ENCODE data around the gene ABLIM1. TPM values are rescaled to one million over a fixed set of nuclear protein-coding genes. Genes with fewer than 3 reads are reported as not detected.
A peak's percentile ranks its signal among the peaks of the same experiment; 100 is the strongest.

ABLIM1 gene
- total RNA-seq, 2 donors from 2014 or later = 359 to 404 TPM

DNA sequence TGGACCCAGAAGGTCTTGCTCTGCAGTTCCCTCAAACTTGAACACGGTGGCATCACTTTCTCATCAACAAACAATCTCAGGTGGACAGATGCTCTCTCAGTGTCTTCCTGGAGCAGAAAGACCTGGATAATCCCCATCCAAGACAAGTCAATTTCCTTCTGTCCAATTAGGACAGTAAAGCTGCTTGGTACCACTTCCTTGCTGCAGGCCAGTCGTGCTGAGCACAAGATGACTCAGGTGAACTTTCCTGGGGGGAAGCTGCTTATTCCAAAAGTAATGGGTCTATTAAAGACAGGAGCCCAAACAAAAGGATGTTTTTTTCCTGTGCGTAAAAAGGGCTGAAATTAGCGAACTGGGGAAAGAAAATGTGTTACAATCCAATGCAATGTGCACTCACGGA lies 146.2 kb downstream of the ABLIM1 start:
- TF ChIP-seq, protein P1, sequence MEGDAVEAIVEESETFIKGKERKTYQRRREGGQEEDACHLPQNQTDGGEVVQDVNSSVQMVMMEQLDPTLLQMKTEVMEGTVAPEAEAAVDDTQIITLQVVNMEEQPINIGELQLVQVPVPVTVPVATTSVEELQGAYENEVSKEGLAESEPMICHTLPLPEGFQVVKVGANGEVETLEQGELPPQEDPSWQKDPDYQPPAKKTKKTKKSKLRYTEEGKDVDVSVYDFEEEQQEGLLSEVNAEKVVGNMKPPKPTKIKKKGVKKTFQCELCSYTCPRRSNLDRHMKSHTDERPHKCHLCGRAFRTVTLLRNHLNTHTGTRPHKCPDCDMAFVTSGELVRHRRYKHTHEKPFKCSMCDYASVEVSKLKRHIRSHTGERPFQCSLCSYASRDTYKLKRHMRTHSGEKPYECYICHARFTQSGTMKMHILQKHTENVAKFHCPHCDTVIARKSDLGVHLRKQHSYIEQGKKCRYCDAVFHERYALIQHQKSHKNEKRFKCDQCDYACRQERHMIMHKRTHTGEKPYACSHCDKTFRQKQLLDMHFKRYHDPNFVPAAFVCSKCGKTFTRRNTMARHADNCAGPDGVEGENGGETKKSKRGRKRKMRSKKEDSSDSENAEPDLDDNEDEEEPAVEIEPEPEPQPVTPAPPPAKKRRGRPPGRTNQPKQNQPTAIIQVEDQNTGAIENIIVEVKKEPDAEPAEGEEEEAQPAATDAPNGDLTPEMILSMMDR (IDR thresholded peaks at IDR 0.05) = no peak
- Histone ChIP-seq H3K4me3 (no peak overlapping the region), H3K36me3 (peaks cover 12% of the 10 kb centered on the region), H3K27ac (no peak overlapping the region), H3K9me3 (no peaks in the 10 kb centered on the region), H3K4me1 (peaks cover 0 to 60% of the 10 kb centered on the region in 2 donors), H3K27me3 (no peaks in the 10 kb centered on the region)
- DNase-seq (ENCODE audit: low spot score) = no peak

DNA sequence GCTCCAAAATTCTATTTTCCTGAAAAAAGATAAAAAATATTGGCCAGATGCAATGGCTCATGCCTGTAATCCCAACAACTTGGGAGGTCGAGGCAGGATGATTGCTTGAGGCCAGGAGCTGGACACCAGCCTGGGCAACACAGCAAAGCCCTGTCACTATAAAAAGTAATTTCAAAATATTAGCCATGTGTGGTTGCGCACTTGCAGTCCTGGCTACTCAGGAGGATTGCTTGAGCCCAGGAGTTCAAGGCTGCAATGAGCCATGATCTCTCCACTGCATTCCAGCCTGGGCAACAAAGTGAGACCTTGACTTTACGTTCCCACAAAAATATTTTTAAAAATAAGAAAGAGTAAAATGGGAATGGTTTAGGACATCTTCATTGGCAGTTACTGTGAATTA lies 149.7 kb downstream of the ABLIM1 start:
- peak; percentile 58 for DNase-seq (ENCODE audit: low spot score)
- H3K27ac ChIP-seq = peak overlapping the region; percentile 74 to 82

DNA sequence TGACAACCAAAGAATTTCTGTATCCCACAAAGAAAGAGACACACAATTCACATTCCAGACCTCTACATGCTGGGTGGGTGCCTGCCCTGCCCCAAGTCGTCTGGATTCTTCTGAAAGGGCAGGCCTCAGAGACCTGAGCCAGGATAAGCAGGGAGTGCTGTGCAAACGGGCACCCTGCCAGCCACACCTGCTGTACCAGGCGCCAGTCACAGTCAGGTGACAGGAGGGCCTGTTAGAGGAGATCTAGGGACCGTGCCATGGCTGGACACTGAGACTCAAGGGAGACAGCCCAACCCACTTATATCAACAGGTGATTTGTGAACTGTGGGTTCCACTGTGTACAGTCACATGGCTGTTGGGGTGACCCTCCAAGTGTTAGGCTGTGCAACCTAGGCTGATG lies 150.6 kb downstream of the ABLIM1 start:
- TF ChIP-seq, protein P1 (IDR thresholded peaks at IDR 0.05) = no peak
- Histone ChIP-seq H3K27ac (peak overlapping the region; percentile 74 to 82), H3K27me3 (no peaks in the 10 kb centered on the region), H3K4me3 (no peak overlapping the region), H3K36me3 (peaks cover 11% of the 10 kb centered on the region), H3K9me3 (no peaks in the 10 kb centered on the region), H3K4me1 (peaks cover 0 to 64% of the 10 kb centered on the region in 2 donors)
- DNase-seq (ENCODE audit: low spot score) = peak; percentile 65

More for the DNA sequence above, 149.7 kb downstream of the ABLIM1 start:
- Histone ChIP-seq H3K36me3 (peaks cover 12% of the 10 kb centered on the region), H3K9me3 (no peaks in the 10 kb centered on the region), H3K27me3 (no peaks in the 10 kb centered on the region), H3K4me3 (no peak overlapping the region), H3K4me1 (peaks cover 0 to 58% of the 10 kb centered on the region in 2 donors)
- TF ChIP-seq, protein P1 (IDR thresholded peaks at IDR 0.05) = no peak

DNA sequence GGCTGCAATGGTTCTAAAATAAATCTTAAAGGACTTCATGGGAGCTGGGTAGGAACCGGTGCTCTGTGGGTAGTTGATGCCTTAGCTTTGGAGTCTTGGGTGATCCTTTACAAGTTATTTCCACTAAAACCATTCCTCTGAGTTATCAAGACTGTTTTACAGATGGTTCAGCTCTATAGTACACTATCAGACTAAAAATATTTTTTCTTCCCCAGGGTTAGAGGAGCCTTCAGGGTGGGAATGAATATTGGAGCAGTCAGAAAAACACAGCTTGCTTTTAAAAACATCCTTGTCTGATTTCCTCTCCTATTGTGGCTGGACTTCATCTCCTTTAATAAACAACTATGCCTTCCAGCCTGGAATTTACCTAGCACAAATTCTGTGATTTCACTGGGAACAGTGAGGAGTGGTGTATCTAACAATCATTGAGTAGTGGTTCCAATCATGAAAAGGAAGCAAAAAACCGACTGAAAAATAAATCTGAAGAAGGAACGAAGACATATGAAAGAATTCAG lies 151.1 kb downstream of the ABLIM1 start:
- H3K27me3 ChIP-seq = no peaks in the 10 kb centered on the region
- H3K4me1 ChIP-seq = peaks cover 0 to 69% of the 10 kb centered on the region in 2 donors
- no peak for DNase-seq (ENCODE audit: low spot score)
- H3K9me3 ChIP-seq = no peaks in the 10 kb centered on the region
- TF ChIP-seq, protein P1 (IDR thresholded peaks at IDR 0.05) = no peak
- no peak overlapping the region for H3K4me3 ChIP-seq
- peaks cover 5% of the 10 kb centered on the region for H3K36me3 ChIP-seq
- H3K27ac ChIP-seq = peak overlapping the region; percentile 74 to 82

DNA sequence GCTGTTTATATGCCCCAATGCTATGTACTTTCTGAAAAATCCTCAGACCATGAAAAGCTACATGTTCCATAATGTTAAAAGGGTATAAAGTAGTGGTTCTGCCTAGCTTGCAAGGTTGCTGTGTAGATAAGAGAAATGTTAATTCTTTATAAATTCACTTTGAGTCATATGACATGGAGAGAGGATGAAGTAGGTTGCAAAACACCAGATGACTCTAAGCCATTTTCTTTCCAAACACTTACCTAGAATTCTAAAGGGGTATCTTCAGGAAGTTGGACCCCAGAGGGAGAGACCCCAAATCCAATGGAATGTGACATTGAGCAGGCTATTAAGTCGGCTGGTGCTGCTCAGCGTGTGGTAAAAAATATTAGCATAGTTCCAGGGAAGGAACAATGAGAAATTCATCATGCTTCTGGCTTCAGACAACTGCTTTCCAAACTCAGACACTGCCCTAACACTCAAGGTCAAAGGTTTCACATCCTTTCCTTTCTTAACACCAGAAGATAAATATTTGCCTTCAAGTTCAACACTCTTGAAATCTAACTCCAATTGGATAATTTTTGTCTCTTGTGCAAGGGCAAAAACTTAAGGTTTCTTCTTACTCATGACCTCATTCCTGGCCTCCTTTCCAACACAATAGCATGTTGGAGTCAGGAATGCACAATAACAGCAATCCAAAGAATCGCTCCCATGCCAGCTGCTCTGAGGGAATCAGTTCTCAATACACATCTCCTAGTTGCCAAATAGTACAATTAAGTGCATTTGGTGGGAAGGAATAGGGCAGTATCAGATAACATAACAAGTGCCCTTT lies 153.1 kb downstream of the ABLIM1 start:
- DNase-seq (ENCODE audit: low spot score) = peak; percentile 75
- Histone ChIP-seq H3K36me3 (no peaks in the 10 kb centered on the region), H3K4me1 (peaks cover 0 to 74% of the 10 kb centered on the region in 2 donors), H3K4me3 (no peak overlapping the region), H3K9me3 (no peaks in the 10 kb centered on the region), H3K27ac (peak overlapping the region; percentile 74 to 82), H3K27me3 (no peaks in the 10 kb centered on the region)
- TF ChIP-seq, protein P1 (IDR thresholded peaks at IDR 0.05) = no peak
